IPS-18a (cell line): Measurements from ENCODE around the gene TLN1.

ENCODE experiments used
- H3K27ac ChIP-seq: one replicate; pipeline ENCODE4 v1.5.1; 2013; ENCODE audit warnings: low read length
- H3K27me3 ChIP-seq: one replicate; pipeline ENCODE4 v1.6.1; 2013; ENCODE audit warnings: mild to moderate bottlenecking, low read length; ENCODE audit not compliant: control insufficient read depth, insufficient read depth
- H3K36me3 ChIP-seq: one replicate; pipeline ENCODE4 v1.6.1; 2013; ENCODE audit warnings: low read depth, low read length; ENCODE audit not compliant: control insufficient read depth
- H3K4me1 ChIP-seq: one replicate; pipeline ENCODE4 v1.6.1; 2013; ENCODE audit warnings: low read depth, low read length; ENCODE audit not compliant: control insufficient read depth
- H3K4me3 ChIP-seq: one replicate; pipeline ENCODE4 v1.5.1; 2013; ENCODE audit warnings: low read length
- H3K9ac ChIP-seq: one replicate; pipeline ENCODE4 v1.6.1; 2013; ENCODE audit warnings: mild to moderate bottlenecking, low read length, moderate library complexity
- H3K9me3 ChIP-seq: one replicate; pipeline ENCODE4 v1.6.1; 2013; ENCODE audit warnings: low read depth, low read length; ENCODE audit not compliant: control insufficient read depth

Gene TLN1

GRCh38 chr9:35738924-35739323, 6.9 kb upstream of the TLN1 start:
- Histone ChIP-seq H3K36me3 (peaks cover 92% of the 10 kb centered on the region), H3K4me3 (no peak overlapping the region), H3K4me1 (no peaks in the 10 kb centered on the region), H3K9ac (no peak overlapping the region), H3K27me3 (no peaks in the 10 kb centered on the region), H3K9me3 (no peaks in the 10 kb centered on the region), H3K27ac (no peak overlapping the region)

- H3K4me3 ChIP-seq = no peak overlapping the region
- no peak overlapping the region for H3K27ac ChIP-seq
- H3K9me3 ChIP-seq = no peaks in the 10 kb centered on the region
- no peak overlapping the region for H3K9ac ChIP-seq
- no peaks in the 10 kb centered on the region for H3K27me3 ChIP-seq
- peaks cover 4% of the 10 kb centered on the region for H3K4me1 ChIP-seq
- H3K36me3 ChIP-seq = peaks cover 85% of the 10 kb centered on the region
Observed at GRCh38 chr9:35738186-35738585, 6.2 kb upstream of the TLN1 start.

- Histone ChIP-seq H3K27me3 (no peaks in the 10 kb centered on the region), H3K4me1 (peaks cover 4% of the 10 kb centered on the region), H3K36me3 (peaks cover 74% of the 10 kb centered on the region), H3K9me3 (no peaks in the 10 kb centered on the region), H3K9ac (no peak overlapping the region), H3K27ac (no peak overlapping the region), H3K4me3 (no peak overlapping the region)
Observed at GRCh38 chr9:35737143-35737542, 5.1 kb upstream of the TLN1 start.

DNA sequence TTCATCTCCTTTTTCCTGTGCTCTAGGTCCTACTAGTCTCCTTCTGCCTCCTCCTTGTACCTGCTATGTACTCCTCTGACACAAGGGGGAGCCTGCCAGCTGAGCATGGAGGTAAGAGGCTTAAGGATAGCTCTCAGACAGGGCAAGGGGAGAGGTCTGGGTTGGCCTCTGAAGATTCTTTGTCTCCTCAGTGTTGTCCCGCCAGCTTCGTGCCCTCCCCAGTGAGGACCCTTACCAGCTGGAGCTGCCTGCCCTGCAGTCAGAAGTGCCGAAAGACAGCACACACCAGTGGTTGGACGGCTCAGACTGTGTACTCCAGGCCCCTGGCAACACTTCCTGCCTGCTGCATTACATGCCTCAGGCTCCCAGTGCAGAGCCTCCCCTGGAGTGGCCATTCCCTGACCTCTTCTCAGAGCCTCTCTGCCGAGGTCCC, 4.2 kb upstream of the TLN1 start:
- no peaks in the 10 kb centered on the region for H3K9me3 ChIP-seq
- no peak overlapping the region for H3K9ac ChIP-seq
- no peak overlapping the region for H3K4me3 ChIP-seq
- H3K4me1 ChIP-seq = peaks cover 5% of the 10 kb centered on the region
- no peaks in the 10 kb centered on the region for H3K27me3 ChIP-seq
- H3K27ac ChIP-seq = no peak overlapping the region
- H3K36me3 ChIP-seq = peaks cover 67% of the 10 kb centered on the region

DNA sequence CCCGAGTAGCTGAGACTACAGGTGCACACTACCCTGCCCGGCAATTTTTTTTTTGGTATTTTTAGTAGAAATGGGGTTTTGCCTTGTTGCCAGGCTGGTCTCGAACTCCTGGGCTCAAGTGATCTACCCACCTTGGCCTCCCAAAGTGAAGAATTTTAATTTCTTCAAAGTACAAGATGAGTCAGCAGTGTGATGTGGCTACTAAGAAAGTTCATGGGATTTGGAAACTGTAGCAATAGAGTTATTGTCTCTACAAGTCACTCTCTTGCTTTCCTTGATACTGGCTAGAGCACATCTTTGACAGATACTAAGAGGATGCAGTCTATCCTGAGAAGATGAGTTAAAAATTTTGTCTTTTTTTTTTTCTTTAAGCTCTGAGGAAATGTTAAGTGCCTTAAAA, 2.1 kb upstream of the TLN1 start:
- Histone ChIP-seq H3K27ac (no peak overlapping the region), H3K9me3 (no peaks in the 10 kb centered on the region), H3K36me3 (peaks cover 48% of the 10 kb centered on the region), H3K4me1 (peaks cover 25% of the 10 kb centered on the region), H3K27me3 (no peaks in the 10 kb centered on the region), H3K4me3 (no peak overlapping the region), H3K9ac (no peak overlapping the region)

DNA sequence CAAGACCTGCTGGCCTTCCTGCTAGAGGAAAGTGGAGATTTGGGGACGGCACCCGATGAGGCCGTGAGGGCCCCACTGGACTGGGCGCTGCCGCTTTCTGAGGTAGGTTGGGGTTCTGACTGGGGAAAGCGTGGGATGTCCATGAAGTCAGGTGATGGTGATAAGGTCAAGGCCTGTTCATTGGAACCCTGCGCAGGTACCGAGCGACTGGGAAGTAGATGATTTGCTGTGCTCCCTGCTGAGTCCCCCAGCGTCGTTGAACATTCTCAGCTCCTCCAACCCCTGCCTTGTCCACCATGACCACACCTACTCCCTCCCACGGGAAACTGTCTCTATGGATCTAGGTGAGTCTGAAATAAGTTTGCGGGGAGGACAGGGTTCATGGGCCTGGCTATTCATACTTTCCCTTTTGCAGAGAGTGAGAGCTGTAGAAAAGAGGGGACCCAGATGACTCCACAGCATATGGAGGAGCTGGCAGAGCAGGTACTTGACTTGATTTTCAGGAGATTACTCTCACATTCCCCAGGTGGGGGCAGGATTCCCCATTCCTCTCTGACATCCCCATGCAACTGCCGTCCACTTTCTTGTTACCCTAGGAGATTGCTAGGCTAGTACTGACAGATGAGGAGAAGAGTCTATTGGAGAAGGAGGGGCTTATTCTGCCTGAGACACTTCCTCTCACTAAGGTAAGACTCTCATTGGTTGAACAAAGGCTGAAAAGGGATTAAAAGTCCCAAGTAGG, 976 bp upstream of the TLN1 start:
- peak overlapping the region; percentile 93 for H3K4me3 ChIP-seq
- H3K9ac ChIP-seq = peak overlapping the region; percentile 77
- peak overlapping the region; percentile 52 for H3K27ac ChIP-seq
- H3K27me3 ChIP-seq = no peaks in the 10 kb centered on the region
- peaks cover 37% of the 10 kb centered on the region for H3K36me3 ChIP-seq
- H3K9me3 ChIP-seq = no peaks in the 10 kb centered on the region
- H3K4me1 ChIP-seq = peaks cover 33% of the 10 kb centered on the region

DNA sequence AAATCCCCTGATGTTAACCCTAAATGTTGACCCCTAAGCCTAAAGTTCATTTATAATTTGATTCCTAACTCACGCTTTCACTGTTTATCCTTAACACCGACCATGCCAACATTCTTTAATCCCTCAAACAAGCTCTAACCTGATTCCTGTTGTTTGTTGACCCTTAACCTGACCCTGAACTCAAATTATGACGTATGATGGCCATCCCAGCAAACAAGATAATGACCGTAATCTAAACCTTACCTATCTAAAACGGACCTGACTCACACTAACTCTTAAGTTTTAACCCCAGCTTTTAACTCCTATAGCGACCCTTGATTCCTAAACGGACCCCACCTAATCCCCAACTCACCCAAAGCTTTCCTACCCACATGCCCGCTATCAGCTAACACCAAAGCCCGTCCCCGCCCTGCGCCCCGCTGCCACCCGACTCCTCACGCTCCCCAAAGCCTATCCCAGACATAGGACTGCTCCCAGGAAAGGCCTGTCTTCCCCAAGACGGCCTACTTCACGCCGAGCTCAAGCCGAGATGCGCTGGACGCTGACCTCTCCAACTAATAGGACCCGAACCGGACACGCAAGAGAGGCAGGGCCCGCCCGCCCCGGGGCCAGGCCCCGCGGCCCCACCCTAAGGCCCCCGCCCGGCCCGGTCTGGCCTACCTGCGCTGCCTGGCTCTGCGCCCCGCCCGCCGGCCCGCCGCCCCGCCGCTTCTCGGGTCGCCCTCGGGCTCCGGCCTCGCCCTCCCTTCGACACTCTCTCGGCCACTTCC, 395 bp downstream of the TLN1 start:
- peaks cover 23% of the 10 kb centered on the region for H3K36me3 ChIP-seq
- H3K27me3 ChIP-seq = no peaks in the 10 kb centered on the region
- H3K27ac ChIP-seq = peak overlapping the region; percentile 32
- peaks cover 47% of the 10 kb centered on the region for H3K4me1 ChIP-seq
- peak overlapping the region; percentile 77 for H3K9ac ChIP-seq
- H3K9me3 ChIP-seq = no peaks in the 10 kb centered on the region
- peak overlapping the region; percentile 93 for H3K4me3 ChIP-seq

GRCh38 chr9:35730486-35730854, 1.5 kb downstream of the TLN1 start:
- Histone ChIP-seq H3K4me3 (peak overlapping the region; percentile 93), H3K36me3 (peaks cover 12% of the 10 kb centered on the region), H3K27me3 (no peaks in the 10 kb centered on the region), H3K9me3 (no peaks in the 10 kb centered on the region), H3K27ac (no peak overlapping the region), H3K4me1 (peaks cover 48% of the 10 kb centered on the region), H3K9ac (no peak overlapping the region)

- H3K36me3 ChIP-seq = peaks cover 9% of the 10 kb centered on the region
- H3K9ac ChIP-seq = no peak overlapping the region
- H3K9me3 ChIP-seq = no peaks in the 10 kb centered on the region
- H3K27me3 ChIP-seq = no peaks in the 10 kb centered on the region
- H3K4me1 ChIP-seq = peaks cover 48% of the 10 kb centered on the region
- peak overlapping the region; percentile 18 for H3K4me3 ChIP-seq
- no peak overlapping the region for H3K27ac ChIP-seq
Observed at GRCh38 chr9:35729700-35730485, 2.1 kb downstream of the TLN1 start.

DNA sequence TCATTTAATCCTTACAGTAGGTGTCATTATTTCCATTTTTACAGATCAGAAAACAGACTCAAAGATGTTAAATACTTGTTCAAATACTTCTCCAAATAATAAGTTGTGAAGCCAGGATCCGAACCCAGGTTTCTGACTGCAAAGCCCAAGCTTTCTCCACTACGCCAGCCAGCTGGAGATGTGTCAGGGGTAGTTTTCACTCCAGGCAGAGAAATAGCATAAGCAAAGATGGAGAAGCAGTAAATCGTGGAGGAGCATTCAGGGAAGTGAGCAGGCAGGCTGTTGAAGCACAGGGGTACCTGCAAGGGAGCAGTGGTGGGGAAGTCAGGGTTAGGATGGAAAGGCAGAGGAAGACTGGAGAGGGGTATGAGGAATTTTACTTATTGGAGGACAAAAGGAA, 2.9 kb downstream of the TLN1 start:
- Histone ChIP-seq H3K9ac (no peak overlapping the region), H3K27ac (no peak overlapping the region), H3K4me1 (peaks cover 48% of the 10 kb centered on the region), H3K27me3 (no peaks in the 10 kb centered on the region), H3K4me3 (peak overlapping the region; percentile 18), H3K36me3 (peaks cover 11% of the 10 kb centered on the region), H3K9me3 (no peaks in the 10 kb centered on the region)
